ENCODE data around the gene MPC1L. TPM values are rescaled to one million over a fixed set of nuclear protein-coding genes. Genes with fewer than 3 reads are reported as not detected.

MPC1L gene
- total and polyA plus RNA-seq, 9 of the 15 experiments (the other 6 are each of a cell fraction or from before 2014, with no cell fraction given): not detected

- TF ChIP-seq, protein P1, sequence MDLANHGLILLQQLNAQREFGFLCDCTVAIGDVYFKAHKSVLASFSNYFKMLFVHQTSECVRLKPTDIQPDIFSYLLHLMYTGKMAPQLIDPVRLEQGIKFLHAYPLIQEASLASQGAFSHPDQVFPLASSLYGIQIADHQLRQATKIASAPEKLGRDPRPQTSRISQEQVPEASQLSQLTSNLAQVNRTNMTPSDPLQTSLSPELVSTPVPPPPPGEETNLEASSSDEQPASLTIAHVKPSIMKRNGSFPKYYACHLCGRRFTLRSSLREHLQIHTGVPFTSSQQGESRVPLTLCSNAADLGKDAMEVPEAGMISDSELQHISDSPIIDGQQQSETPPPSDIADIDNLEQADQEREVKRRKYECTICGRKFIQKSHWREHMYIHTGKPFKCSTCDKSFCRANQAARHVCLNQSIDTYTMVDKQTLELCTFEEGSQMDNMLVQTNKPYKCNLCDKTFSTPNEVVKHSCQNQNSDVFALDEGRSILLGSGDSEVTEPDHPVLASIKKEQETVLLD (IDR thresholded peaks at IDR 0.05): peak; percentile 85; the same call in 1 of the 2 replicates
- TF ChIP-seq ATF4 (CRISPR knock-in tag; IDR thresholded peaks at IDR 0.05): no peak
- TF ChIP-seq ARID4B (CRISPR knock-in tag; IDR thresholded peaks at IDR 0.05): peak; percentile 53; the same call in 1 of the 2 replicates
- no peak for TF ChIP-seq NFRKB (IDR thresholded peaks at IDR 0.05; ENCODE audit: low read depth)
- no peak for TF ChIP-seq BACH1 (tag; IDR thresholded peaks at IDR 0.05)
- no peak for TF ChIP-seq IRF2 (CRISPR knock-in tag; IDR thresholded peaks at IDR 0.05)
- TF ChIP-seq CEBPG (CRISPR knock-in tag; IDR thresholded peaks at IDR 0.05): no peak
- TF ChIP-seq CEBPG (tag; conservative IDR thresholded peaks at IDR 0.05 in 1 of 2, IDR thresholded peaks at IDR 0.05 in 1 of 2): no peak
- peak; percentile 92 for TF ChIP-seq ATF7 (IDR thresholded peaks at IDR 0.05)
- TF ChIP-seq SRF (CRISPR knock-in tag; IDR thresholded peaks at IDR 0.05): no peak
- TF ChIP-seq CHD2 (IDR thresholded peaks at IDR 0.05; ENCODE audit: low read depth, low read length): no peak
- TF ChIP-seq NFIC (IDR thresholded peaks at IDR 0.05): peak; percentile 65
- no peak for TF ChIP-seq NCOR1 (IDR thresholded peaks at IDR 0.05)
- TF ChIP-seq RBFOX2 (IDR thresholded peaks at IDR 0.05; ENCODE audit: low read depth, low read length): peak; percentile 71
- no peak for TF ChIP-seq PPARD (CRISPR knock-in tag; IDR thresholded peaks at IDR 0.05)
- TF ChIP-seq HDGF (IDR thresholded peaks at IDR 0.05): no peak
- TF ChIP-seq PHF8 (IDR thresholded peaks at IDR 0.05; ENCODE audit: borderline replicate concordance, low read length): peak; percentile 70; the same call in 1 of the 2 replicates
- TF ChIP-seq ZNF707 (CRISPR knock-in tag; conservative IDR thresholded peaks at IDR 0.05): no peak
- TF ChIP-seq, protein P2, sequence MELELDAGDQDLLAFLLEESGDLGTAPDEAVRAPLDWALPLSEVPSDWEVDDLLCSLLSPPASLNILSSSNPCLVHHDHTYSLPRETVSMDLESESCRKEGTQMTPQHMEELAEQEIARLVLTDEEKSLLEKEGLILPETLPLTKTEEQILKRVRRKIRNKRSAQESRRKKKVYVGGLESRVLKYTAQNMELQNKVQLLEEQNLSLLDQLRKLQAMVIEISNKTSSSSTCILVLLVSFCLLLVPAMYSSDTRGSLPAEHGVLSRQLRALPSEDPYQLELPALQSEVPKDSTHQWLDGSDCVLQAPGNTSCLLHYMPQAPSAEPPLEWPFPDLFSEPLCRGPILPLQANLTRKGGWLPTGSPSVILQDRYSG (tag; conservative IDR thresholded peaks at IDR 0.05; ENCODE audit: low read depth): no peak
These were observed 24.3 kb downstream of the MPC1L start, which contains the start of gene CXorf38 (continued) for GRCh38 chrX:40647307-40648197.
